Fibroblast of the aortic adventitia (primary cell): ENCODE data around the gene PLPP2. TPM values are rescaled to one million over a fixed set of nuclear protein-coding genes. Genes with fewer than 3 reads are reported as not detected.
A peak's percentile ranks its signal among the peaks of the same experiment; 100 is the strongest.

Experiments used
- DNase-seq: peaks from one replicate; pipeline ENCODE4 v3.0.0-alpha.2; 2010; ENCODE audit warnings: low read depth
- H3K4me3 ChIP-seq: 2 replicates; pipeline ENCODE4 v1.5.1; 2011; ENCODE audit warnings: low read depth, mild to moderate bottlenecking, control low read depth, low read length, moderate library complexity
- total RNA-seq: library from RNA; depleted of rRNA; stranded (reverse); fragments of >200 nt; gene quantifications from 2 replicates; pipeline ENCODE4 v1.2.3, GENCODE V29; 2012; ENCODE audit warnings: low replicate concordance
- TF ChIP-seq, protein P1 (sequence below): IDR thresholded peaks from 2 replicates; pipeline ENCODE4 v1.5.1; 2011; ENCODE audit warnings: mild to moderate bottlenecking, low read length, control low read depth, inconsistent platforms; ENCODE audit not compliant: insufficient read depth

The PLPP2 gene
- total RNA-seq, 1 donor, result 16.6 TPM

DNA sequence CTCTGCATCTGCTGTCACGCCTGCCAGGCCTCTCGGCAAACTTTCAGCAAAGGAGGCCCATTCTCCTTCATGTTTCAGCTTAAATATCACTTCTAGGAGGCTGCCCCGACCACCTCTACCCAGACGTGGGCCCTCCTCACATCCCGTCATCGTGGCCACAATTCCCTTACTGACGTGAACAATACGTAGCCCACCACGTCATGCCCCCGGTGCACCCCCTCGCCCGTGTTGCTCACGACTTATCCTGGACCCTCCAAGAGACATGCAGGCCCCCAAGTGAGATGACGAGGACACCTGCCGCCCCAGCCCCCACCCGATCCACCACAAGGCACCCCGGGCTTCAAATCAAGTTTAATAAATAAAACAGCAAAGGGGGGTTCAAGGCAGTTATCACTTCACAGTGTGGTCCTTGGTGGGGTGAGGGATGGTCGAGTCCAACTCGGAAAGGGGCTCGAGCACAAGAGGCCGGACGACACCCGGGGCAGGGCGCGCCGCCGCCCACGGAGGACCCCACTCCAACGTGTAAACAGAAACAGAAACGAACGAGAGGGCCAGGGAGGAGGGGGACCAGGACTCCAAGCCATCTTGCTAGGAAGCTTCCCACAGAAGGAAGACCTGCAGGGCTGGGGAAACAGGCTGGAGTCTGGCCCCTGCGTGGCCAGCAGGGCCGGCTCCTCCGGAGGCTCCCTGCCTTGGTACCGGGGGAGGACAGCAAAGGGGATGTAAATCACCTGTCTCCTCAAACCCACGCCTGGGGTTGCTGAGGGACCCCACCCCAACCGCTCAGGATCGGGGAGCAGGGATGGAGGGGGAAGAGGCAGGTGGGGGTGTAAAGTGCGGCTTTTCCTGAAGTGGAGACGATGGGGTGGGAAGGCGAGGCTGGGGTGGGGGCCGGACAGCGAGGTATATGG lies 14.3 kb upstream of the PLPP2 start:
- DNase-seq, result no peak
- no peak overlapping the region for H3K4me3 ChIP-seq
- TF ChIP-seq, protein P1, sequence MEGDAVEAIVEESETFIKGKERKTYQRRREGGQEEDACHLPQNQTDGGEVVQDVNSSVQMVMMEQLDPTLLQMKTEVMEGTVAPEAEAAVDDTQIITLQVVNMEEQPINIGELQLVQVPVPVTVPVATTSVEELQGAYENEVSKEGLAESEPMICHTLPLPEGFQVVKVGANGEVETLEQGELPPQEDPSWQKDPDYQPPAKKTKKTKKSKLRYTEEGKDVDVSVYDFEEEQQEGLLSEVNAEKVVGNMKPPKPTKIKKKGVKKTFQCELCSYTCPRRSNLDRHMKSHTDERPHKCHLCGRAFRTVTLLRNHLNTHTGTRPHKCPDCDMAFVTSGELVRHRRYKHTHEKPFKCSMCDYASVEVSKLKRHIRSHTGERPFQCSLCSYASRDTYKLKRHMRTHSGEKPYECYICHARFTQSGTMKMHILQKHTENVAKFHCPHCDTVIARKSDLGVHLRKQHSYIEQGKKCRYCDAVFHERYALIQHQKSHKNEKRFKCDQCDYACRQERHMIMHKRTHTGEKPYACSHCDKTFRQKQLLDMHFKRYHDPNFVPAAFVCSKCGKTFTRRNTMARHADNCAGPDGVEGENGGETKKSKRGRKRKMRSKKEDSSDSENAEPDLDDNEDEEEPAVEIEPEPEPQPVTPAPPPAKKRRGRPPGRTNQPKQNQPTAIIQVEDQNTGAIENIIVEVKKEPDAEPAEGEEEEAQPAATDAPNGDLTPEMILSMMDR, result no peak

DNA sequence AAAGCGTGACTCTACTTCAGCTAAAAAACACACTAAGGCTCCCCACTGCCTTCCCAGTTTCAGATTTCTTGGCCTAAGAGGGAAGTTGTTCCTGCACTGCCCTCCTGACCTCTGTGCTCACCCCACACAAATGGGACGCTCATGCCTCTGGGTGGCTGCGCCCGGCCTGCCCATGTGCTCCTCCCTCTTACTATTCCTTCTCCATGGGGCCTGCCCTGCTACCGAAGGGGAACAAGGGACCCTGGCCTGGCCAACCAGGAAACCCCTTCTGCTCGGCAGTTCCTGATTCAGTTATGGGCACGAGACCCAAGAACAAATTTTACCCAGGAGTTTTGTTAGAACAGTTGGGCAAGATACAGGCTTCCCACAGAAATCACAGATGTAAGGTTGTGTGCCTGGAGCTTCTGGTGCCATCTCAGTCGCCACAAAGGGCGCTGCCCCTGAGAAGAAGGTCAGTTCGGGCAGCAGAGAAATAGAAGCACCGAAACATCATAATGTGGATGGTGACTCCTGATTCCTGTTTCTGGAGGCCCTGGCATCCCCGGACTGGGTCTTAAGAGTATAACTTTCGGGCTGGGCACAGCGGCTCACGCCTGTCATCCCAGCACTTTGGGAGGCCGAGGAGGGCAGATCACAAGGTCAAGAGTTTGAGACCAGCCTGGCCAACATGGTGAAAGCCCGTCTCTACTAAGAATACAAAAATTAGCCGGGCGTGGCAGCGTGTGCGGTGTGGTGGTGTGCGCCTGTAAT lies 5.4 kb upstream of the PLPP2 start:
- no peak overlapping the region for H3K4me3 ChIP-seq
- no peak for DNase-seq
- TF ChIP-seq, protein P1, result peak; percentile 1

DNA sequence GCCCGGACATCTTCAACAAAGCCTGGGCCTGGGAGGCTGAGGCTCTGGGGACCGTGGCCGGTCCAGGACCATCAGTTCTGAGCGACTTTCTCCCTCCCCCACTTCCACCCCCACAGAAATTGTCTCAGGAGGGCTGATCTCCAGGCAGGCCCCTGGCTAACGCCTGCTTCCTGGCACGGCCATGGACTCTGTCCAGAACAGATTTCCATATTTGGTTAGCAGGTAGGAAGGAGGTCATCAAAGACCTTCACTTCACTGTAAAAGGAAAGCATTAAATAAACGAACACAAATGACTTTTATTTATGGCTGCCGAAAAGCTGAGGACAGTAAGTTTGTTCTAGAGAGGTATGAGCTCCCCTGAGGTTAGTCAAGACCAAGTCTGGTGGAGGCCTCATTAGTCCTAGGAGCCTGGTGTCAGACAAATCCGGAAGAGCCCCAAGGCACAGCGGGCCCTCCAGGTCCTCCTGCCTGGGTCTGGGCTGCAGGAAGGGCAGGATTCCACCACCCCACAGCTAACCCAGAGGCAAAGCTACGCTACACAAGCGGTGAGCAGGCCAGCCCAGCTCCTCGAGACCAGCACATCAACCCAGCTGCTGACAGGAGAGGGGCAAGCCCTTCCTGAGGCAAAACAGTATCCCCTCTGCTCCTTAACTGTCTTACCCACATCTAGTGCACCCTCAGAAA lies 4.6 kb upstream of the PLPP2 start:
- no peak overlapping the region for H3K4me3 ChIP-seq
- DNase-seq, result no peak
- TF ChIP-seq, protein P1, result no peak

DNA sequence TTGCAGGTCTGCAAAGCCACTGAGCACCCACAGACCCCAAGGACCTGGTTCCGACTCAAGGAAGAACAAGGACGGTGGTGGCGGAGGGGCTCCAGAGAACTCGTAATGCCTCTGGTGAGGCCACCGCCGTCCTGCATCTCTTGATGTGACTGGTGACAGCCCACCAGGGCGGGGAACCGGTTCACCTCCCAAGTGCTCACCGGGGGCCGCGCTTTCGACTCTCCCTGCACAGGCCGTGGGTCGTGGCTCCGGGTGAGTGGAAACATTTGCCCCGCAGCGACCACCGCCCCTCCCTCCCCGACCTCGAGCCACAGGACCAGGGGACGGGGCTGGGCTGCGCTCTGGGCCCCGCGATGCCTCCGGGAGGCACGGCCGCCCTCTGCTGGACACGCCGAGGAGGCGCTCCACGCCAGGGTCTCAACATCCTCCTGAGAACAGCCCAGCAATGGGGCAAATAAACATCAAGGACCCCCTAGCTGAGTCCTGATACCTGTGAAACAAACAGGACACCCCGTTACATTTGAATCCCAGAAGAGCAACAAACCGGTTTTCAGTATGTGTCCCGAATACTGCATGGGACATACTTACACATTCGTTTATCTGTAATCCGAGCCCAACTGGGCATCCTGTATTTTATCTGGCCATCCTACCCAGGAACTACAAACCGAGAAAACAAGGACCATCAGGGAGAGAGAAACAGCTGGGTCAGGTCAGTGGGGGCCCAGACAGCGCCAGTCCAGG lies 3.9 kb upstream of the PLPP2 start:
- TF ChIP-seq, protein P1, result peak; percentile 87
- peak; percentile 31 for DNase-seq
- H3K4me3 ChIP-seq, result no peak overlapping the region

DNA sequence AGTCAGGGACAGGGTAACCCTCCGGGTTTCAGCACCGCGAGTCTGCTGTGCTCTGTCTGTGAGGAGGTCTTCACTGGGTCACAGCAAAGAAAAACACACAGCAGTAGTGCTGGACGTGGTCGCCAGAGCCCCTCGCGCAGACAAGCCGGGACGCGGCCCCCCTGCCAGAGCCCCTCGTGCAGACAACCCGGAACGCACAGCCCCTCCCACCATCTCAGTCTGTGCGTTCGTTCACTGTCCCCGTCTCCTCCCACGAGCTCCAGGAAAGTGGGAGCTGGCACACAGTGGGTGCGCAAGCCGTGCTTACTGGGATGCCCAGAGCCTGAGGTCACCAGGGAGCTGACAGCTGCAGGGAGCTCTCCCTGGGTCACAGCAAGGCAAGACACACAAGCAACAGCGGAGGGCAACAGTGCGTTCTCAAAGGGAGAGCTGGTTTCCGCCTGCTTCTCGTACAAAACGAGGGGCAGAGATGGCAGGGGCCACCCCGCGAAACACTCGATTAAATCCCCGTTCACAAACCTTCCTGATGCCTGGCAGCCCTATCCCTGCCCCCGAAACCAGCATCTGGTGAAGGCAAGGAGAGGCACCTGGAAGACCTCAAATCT lies 3.2 kb upstream of the PLPP2 start:
- TF ChIP-seq, protein P1, result no peak
- no peak overlapping the region for H3K4me3 ChIP-seq
- DNase-seq, result no peak
